Mucosa of rectum (tissue), 2 donors: Measurements from ENCODE around the gene YIPF3.
"Not testable (repeated sequence)": the region's sequence is repeated elsewhere in the genome, so short reads cannot be mapped to it uniquely, and the experiment has no call there.

Source experiments
- H3K27ac ChIP-seq, 2 donors: one replicate each; pipeline ENCODE4 v1.7.0; 2013; ENCODE audit warnings: inconsistent platforms in 2 of 2, low read depth in 2 of 2, low read length in 2 of 2
- H3K27me3 ChIP-seq, 2 donors: one replicate each; pipeline ENCODE4 v1.7.0; 2013; ENCODE audit warnings: low read length in 2 of 2; ENCODE audit not compliant: control insufficient read depth in 2 of 2, insufficient read depth in 2 of 2
- H3K36me3 ChIP-seq, 2 donors: one replicate each; pipeline ENCODE4 v1.7.0; 2013; ENCODE audit warnings: low read length in 2 of 2; ENCODE audit not compliant: control insufficient read depth in 2 of 2, insufficient read depth in 2 of 2
- H3K4me1 ChIP-seq, 2 donors: one replicate each; pipeline ENCODE4 v1.7.0; 2013; ENCODE audit warnings: low read length in 2 of 2, mild to moderate bottlenecking in 1 of 2; ENCODE audit not compliant: control insufficient read depth in 2 of 2, insufficient read depth in 2 of 2
- H3K4me3 ChIP-seq, 2 donors: one replicate each; pipeline ENCODE4 v1.7.0; 2013; ENCODE audit warnings: low read length in 2 of 2
- H3K9ac ChIP-seq, 2 donors: one replicate each; pipeline ENCODE4 v1.7.0; 2013; ENCODE audit warnings: low read length in 2 of 2, low read depth in 1 of 2, mild to moderate bottlenecking in 1 of 2
- H3K9me3 ChIP-seq, 2 donors: one replicate each; pipeline ENCODE4 v1.7.0; 2013; ENCODE audit warnings: low read length in 2 of 2; ENCODE audit not compliant: control insufficient read depth in 2 of 2
- donor health status: healthy.
- donor health status: Normal muscosa, but diverticular disease.

The YIPF3 gene

GRCh38 chr6:43516697-43517504 is at the start of gene YIPF3, which contains the start of gene POLR1C:
Gene YIPF3 (minus strand): TSS chr6:43516926. CDS start chr6:43516807, 119 bp downstream.
Gene POLR1C (plus strand): TSS chr6:43517089. CDS start chr6:43517110, 21 bp downstream.
- peaks cover 50 to 62% of the 10 kb centered on the region in 2 donors for H3K36me3 ChIP-seq
- H3K4me3 ChIP-seq, result peak within 1 kb of the TSS; percentile 86 to 97

DNA sequence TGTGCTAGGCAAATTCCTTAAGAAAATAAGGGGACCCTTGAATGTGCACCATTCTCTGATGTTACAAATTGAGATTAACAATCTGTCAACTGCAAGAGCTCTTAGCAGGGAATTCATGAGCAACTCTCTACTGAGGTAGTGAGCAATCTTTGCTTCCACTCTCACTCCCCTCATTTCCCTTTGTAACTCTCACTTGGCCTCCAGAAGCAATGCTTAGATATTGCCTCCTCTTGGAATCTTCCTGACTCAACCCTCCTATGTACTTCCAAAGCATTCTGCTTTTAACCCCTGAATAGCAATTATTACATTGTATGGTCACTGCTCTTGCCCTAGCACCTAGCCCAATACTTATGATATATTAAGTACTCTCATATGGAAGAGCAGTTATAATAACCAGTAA is 42.6 kb upstream of the YIPF3 start:
- no peaks in the 10 kb centered on the region for H3K9me3 ChIP-seq
- no peak overlapping the region for H3K9ac ChIP-seq
- no peaks in the 10 kb centered on the region for H3K27me3 ChIP-seq
- peaks cover 48 to 70% of the 10 kb centered on the region in 2 donors for H3K36me3 ChIP-seq
- H3K27ac ChIP-seq, result no peak overlapping the region
- no peaks in the 10 kb centered on the region for H3K4me1 ChIP-seq
- no peak overlapping the region for H3K4me3 ChIP-seq

More at GRCh38 chr6:43516697-43517504, at the start of gene YIPF3, which contains the start of gene POLR1C:
- peak within 1 kb of the TSS; percentile 85 to 94 for H3K9ac ChIP-seq
- no peaks in the 10 kb centered on the region for H3K27me3 ChIP-seq
- H3K9me3 ChIP-seq, result no peaks in the 10 kb centered on the region
- H3K27ac ChIP-seq, result peak within 1 kb of the TSS; percentile 85 to 88
- H3K4me1 ChIP-seq, result peaks cover 21 to 23% of the 10 kb centered on the region in 2 donors

GRCh38 chr6:43557620-43558019 is 40.9 kb upstream of the YIPF3 start:
- H3K9ac ChIP-seq, H3K4me3 ChIP-seq, H3K27ac ChIP-seq, H3K9me3 ChIP-seq, H3K4me1 ChIP-seq, H3K27me3 ChIP-seq: not testable (repeated sequence)
- peaks cover 46 to 71% of the 10 kb centered on the region in 2 donors for H3K36me3 ChIP-seq

DNA sequence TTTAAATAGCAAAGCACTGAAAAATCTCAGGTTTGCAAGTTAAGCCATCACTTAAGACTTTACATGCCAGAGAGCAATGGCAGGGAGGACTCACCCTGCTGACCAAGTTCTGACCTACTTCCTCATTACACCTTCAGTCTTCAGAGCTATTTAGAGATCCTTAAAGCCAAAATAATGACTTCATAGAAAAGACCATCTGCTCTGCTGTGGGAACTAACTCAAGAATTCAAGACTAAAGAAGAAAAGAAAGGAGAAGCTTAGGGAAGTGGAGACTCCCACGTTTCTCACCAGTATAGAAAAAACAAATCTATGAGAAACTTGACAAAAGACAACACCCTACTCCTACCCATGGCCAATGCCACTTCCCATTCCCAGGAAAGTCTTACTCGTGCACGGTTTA is 30.5 kb upstream of the YIPF3 start:
- no peak overlapping the region for H3K4me3 ChIP-seq
- no peaks in the 10 kb centered on the region for H3K27me3 ChIP-seq
- H3K4me1 ChIP-seq, result no peaks in the 10 kb centered on the region
- H3K9me3 ChIP-seq, result no peaks in the 10 kb centered on the region
- no peak overlapping the region for H3K27ac ChIP-seq
- peaks cover 48 to 69% of the 10 kb centered on the region in 2 donors for H3K36me3 ChIP-seq
- no peak overlapping the region for H3K9ac ChIP-seq

DNA sequence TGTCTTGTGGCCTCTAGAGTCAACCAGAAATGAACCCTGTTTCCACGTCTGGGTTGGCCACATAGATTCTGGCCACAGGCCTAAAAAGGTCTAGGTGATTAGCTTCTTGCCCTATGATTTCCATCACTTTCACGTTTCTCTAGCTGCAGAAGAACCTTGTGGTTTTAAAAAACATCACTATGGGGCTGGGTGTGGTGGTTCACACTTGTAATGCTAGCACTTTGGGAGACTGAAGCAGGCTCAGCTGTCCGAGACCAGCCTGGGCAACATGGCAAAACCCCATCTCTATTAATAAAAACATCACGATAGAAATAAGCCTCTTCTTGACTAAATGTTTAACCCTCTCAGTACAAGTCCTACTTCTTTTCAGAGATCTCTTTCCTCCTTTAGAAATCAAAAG is 27.7 kb upstream of the YIPF3 start:
- H3K4me3 ChIP-seq, result no peak overlapping the region
- no peaks in the 10 kb centered on the region for H3K4me1 ChIP-seq
- H3K9me3 ChIP-seq, result no peaks in the 10 kb centered on the region
- H3K9ac ChIP-seq, result no peak overlapping the region
- H3K27ac ChIP-seq, result no peak overlapping the region
- peaks cover 42 to 51% of the 10 kb centered on the region in 2 donors for H3K36me3 ChIP-seq
- no peaks in the 10 kb centered on the region for H3K27me3 ChIP-seq

GRCh38 chr6:43541774-43542471 is 25.2 kb upstream of the YIPF3 start:
- no peak overlapping the region for H3K9ac ChIP-seq
- H3K27me3 ChIP-seq, result no peaks in the 10 kb centered on the region
- no peak overlapping the region for H3K4me3 ChIP-seq
- H3K4me1 ChIP-seq, result no peaks in the 10 kb centered on the region
- H3K36me3 ChIP-seq, result peaks cover 29 to 34% of the 10 kb centered on the region in 2 donors
- no peak overlapping the region for H3K27ac ChIP-seq
- no peaks in the 10 kb centered on the region for H3K9me3 ChIP-seq

DNA sequence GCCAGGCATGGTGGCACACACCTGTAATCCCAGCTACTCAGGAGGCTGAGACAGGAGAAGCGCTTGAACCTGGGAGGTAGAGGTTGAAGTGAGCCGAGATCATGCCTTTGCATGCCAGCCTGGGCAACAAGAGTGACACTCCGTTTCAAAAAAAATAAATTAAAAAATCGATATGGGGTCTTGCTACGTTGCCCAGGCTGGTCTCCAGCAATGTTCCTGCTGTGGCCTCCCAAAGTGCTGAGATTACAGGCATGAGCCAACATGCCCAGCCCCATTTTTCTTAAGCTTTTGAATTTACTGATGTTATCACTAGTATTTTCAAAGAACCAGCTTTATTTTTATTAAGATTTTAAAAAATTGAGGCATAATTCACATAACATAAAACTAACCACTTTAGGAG is 23.8 kb upstream of the YIPF3 start:
- Histone ChIP-seq H3K9me3 (no peaks in the 10 kb centered on the region), H3K4me1 (no peaks in the 10 kb centered on the region), H3K9ac (no peak overlapping the region), H3K27ac (no peak overlapping the region), H3K4me3 (no peak overlapping the region), H3K27me3 (no peaks in the 10 kb centered on the region), H3K36me3 (peaks cover 17 to 25% of the 10 kb centered on the region in 2 donors)

DNA sequence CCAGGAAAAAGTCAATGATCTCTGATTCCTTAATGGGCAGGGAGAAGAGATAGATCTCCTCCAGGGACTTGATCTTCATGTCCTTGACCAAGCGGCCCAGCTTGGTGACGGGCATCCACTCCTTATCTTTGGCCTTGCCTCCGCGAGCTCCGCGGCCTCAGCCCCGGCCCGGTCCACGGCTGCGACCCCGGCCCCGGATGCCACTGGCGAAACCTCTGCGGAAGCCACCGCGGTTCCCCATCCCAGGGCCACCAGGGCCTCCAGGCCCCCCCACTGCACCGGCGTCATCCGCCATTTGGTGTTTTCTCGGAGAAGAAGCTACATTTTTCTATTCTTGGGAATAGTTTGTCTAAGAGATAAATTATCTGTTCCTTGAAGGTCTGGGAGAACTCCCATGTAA is 22.7 kb upstream of the YIPF3 start:
- peaks cover 17 to 21% of the 10 kb centered on the region in 2 donors for H3K36me3 ChIP-seq
- H3K27me3 ChIP-seq, H3K9me3 ChIP-seq, H3K4me1 ChIP-seq, H3K27ac ChIP-seq, H3K9ac ChIP-seq, H3K4me3 ChIP-seq: not testable (repeated sequence)

DNA sequence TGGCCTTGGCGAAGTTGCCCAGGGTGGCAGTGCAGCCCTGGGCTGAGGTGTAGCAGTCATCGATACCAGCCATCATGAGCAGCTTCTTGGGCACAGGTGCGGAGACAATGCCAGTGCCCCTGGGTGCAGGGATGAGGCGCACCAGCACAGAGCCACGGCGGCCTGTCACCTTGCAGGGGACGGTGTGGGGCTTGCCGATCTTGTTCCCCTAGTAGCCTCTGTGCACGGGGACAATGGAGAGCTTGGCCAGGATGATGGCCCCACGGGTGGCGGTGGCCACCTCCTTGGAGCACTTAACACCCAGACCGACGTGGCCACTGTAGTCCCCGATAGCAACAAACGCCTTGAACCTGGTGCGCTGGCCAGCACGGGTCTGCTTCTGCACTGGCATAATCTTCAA is 22.3 kb upstream of the YIPF3 start:
- H3K9ac ChIP-seq, H3K9me3 ChIP-seq, H3K4me1 ChIP-seq, H3K27me3 ChIP-seq, H3K27ac ChIP-seq, H3K4me3 ChIP-seq: not testable (repeated sequence)
- H3K36me3 ChIP-seq, result peaks cover 17 to 21% of the 10 kb centered on the region in 2 donors

DNA sequence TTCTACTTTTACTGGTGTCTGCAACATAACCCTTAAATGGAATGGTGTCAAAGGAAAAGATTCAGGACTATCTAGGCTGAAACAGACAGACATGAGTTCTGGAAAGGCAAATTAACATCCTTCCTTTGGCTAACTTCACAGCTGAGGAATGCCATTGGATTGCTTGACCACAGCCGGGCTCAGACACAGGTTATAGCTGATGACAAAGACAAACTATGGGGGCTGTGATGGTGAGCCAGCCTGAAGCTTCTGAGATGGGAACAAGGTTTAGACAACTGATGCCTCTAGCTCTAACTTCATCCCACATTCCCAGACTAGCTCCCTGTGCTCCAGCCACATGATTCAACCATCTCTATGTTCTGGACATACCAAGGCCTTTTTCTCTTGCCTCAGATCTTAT is 15.5 kb upstream of the YIPF3 start:
- Histone ChIP-seq H3K9me3 (no peaks in the 10 kb centered on the region), H3K36me3 (peaks cover 28 to 54% of the 10 kb centered on the region in 2 donors), H3K27ac (no peak overlapping the region), H3K27me3 (no peaks in the 10 kb centered on the region), H3K4me1 (no peaks in the 10 kb centered on the region), H3K9ac (no peak overlapping the region), H3K4me3 (no peak overlapping the region)
